Hepatocyte (in vitro differentiated cells): ENCODE data around the gene TMEM9B.

Source experiments
- CTCF ChIP-seq: fragments of 200-600 bp; sonication (generic); IDR thresholded peaks from 2 replicates; pipeline ENCODE4 v1.5.1; 2016; ENCODE audit warnings: antibody characterized with exemption, mild to moderate bottlenecking; ENCODE audit not compliant: poor library complexity
- EZH2 ChIP-seq: fragments of 200-600 bp; sonication (generic); IDR thresholded peaks from 2 replicates; pipeline ENCODE4 v1.6.1; 2016; ENCODE audit warnings: antibody characterized with exemption, mild to moderate bottlenecking, borderline replicate concordance
- EZH2phosphoT487 ChIP-seq: fragments of 200-600 bp; sonication (generic); IDR thresholded peaks from one replicate; pipeline ENCODE4 v1.6.1; 2018; ENCODE audit warnings: antibody characterized with exemption, mild to moderate bottlenecking, low read depth, moderate library complexity; ENCODE audit not compliant: unreplicated experiment, severe bottlenecking

GRCh38 chr11:8908099-8908498 is 56.1 kb downstream of the TMEM9B start:
- TF ChIP-seq EZH2 (no peak), CTCF (no peak), EZH2phosphoT487 (no peak)
